Ramos (cell line): Measurements from ENCODE around the gene TSC22D3.

ENCODE experiments used
- in situ Hi-C: fragments of 300-500 bp; cut with MboI; formaldehyde crosslinking; loops from one replicate; pipeline ENCODE4 v1.14.3; 2022; ENCODE audit warnings: low sequenced_read_pairs; ENCODE audit not compliant: unreplicated experiment

TSC22D3 gene

GRCh38 chrX:107763647-107764046 is 11.9 kb downstream of the TSC22D3 start:
- in situ Hi-C loops, result no loop called here

- in situ Hi-C loops, result no loop called here
Measured at GRCh38 chrX:107760304-107761077, 15.1 kb downstream of the TSC22D3 start.

- in situ Hi-C loops, result no loop called here
Measured at GRCh38 chrX:107758231-107758766, 17.3 kb downstream of the TSC22D3 start.

- in situ Hi-C loops, result no loop called here
Measured at GRCh38 chrX:107755721-107756120, 19.9 kb downstream of the TSC22D3 start.

DNA sequence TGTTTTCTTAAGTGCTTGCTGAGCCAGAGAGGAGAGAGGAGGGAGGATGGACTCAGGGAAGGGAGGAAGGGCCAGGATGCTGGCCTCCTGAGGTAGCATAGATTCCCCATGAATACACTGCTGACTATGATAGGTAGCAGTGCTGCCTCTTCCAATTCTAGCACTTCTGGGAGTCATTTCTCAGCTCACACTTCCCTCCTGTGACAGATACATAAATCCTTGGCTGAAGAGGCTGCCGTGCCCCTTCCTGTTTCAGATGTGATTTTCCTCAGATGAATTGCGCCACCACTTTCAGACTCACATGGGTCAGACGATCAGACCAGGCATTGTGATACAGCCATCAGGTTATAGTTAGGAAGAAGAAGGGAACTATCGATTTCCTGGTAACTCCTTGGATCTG is 22.4 kb downstream of the TSC22D3 start:
- in situ Hi-C loops, result no loop called here

- in situ Hi-C loops, result no loop called here
Measured at GRCh38 chrX:107752714-107753113, 22.9 kb downstream of the TSC22D3 start.

GRCh38 chrX:107752043-107752442 is 23.5 kb downstream of the TSC22D3 start:
- in situ Hi-C loops, result no loop called here

- in situ Hi-C loops, result no loop called here
Measured at GRCh38 chrX:107750861-107751445, 24.6 kb downstream of the TSC22D3 start.

- in situ Hi-C loops, result no loop called here
Measured at GRCh38 chrX:107750263-107750662, 25.3 kb downstream of the TSC22D3 start.

DNA sequence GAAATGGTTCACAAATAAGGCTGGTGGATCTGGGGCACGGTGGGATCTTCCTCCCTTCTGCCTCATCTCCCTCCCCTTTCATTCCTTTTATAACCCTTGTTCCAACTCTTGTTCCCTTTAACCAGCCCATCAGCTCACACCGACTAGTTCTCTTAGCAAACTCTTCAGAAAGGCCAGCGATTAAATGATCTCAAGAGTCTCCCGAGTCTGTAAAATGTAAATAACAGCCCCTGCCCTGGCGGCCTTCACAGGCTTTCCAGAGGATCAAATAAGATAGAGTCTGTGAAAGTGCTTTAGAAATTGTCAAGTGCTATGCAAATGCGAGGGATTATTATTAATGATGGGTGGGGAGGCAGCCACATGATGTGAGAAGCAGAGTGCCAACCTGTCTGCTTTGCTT is 27.1 kb downstream of the TSC22D3 start:
- in situ Hi-C loops, result no loop called here

GRCh38 chrX:107747596-107748161 is 27.9 kb downstream of the TSC22D3 start:
- in situ Hi-C loops, result no loop called here

- in situ Hi-C loops, result no loop called here
Measured at GRCh38 chrX:107744868-107745267, 30.7 kb downstream of the TSC22D3 start.

- in situ Hi-C loops, result no loop called here
Measured at GRCh38 chrX:107743995-107744394, 31.6 kb downstream of the TSC22D3 start.

DNA sequence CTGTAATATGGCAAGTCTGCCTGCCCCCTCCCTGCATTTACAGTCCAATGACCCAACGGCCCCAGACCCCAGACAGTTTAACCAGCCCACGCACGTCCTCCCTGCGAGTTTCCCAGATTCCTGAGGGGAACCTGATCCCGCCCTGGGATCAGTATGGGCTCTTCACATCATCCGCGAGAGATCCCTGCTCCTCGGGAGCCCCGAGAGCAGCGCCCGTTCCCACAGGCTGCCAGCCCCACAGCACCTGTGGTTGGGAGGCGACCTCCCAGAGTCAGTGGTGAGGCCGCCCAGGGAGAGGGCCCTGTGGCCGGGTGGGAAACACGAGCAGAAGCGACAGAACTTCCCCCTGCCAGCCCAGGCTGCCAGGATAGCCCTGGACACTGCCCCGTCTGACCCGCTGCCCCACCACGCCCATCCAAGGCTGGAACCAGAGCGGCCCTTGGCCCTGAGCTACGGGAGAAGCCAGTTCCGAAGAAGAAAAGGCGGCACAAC is 32.8 kb downstream of the TSC22D3 start:
- in situ Hi-C loops, result no loop called here

GRCh38 chrX:107741404-107741790 is 34.2 kb downstream of the TSC22D3 start:
- in situ Hi-C loops, result no loop called here

DNA sequence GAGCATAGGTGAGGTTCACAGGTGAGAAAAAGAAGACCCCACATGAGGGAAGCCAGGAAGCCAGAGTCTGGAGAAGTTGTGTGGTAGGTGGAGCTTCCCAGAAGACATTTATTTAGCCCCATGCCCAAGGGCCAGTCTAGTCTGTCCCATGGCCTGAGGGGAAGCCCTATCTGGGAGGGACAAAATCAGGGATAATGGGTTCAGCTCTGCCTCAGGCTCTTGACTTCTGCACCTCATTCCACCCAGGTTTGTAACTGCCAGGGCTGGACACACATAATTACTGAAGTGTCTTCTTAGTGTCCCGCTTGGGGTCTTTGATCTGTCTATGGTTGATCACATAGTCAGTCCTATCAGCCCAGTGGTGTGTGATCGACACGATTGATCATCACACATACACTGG is 36.0 kb downstream of the TSC22D3 start:
- in situ Hi-C loops, result no loop called here

DNA sequence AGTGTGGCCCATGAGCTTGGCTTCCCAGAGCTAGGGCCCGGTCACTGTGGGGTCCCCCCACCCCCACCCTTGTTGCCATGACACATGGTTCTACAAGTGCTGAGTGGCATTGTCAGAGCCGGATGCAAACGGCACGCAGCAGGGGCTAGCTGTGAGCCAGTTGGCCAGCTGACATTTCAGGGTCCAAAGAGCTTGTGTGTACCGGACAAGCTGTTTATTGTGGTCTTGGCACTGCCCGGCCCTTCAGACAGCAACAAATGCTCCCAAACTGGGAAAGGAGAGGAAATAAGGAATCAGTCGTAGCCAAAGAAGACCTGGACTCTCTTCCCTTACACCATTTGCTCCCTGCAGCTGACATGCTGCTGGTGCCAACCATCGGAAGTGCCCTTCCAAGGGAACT is 36.8 kb downstream of the TSC22D3 start:
- in situ Hi-C loops, result no loop called here

DNA sequence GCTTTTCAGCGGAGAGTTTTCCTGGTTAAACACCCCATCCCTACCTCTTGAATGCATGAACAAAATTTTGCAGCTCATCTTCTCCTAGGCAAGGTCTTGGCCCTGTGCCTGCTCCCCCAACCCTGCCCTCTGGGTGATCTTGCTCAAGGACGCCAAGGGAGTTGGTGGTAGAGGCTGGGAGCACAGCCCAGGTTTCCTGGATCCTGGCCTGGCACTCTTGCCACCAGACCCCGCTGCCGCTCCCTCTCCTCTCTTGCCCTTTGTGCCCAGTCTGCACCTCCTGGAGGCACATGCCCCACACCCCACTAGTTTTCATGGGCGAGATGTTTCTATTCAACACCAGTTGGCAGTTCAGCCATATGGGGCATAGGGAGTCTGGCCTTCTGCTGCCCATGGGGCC is 37.3 kb downstream of the TSC22D3 start:
- in situ Hi-C loops, result no loop called here

DNA sequence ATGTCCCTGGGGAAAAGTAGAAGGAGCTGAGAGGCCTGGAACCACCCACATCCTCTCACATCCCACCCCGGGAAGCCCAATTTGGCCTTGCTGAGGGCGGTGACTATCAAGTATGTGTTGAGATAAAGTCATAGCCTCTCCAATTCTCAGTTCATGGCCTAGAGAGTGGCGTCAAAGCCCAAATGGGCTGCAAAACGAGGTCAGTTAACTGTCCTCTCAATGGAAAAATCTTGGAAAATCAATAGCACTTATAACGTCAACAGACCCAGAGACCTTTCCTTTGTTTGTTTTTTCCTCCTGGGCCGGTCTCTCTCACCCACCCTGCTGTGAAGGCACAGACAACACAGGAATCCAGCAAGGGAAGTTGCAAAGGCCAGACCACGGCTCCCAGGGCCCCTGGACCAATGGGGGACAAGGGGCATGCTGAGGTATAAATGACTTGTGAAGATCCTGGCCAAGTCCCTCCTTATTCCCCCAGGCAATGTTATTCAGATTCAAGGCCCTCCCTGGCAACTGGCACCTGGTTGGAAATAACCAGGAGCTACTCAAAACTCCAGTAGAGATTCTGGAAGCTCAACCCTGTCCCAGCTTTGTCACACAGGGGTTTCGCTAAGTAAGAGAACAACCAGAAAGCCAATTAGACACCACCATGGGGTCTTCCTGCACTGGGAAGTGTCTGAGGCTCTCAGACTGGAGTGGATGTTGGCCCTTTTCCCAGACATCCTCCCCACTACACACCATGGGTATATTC is 38.6 kb downstream of the TSC22D3 start:
- in situ Hi-C loops, result no loop called here

DNA sequence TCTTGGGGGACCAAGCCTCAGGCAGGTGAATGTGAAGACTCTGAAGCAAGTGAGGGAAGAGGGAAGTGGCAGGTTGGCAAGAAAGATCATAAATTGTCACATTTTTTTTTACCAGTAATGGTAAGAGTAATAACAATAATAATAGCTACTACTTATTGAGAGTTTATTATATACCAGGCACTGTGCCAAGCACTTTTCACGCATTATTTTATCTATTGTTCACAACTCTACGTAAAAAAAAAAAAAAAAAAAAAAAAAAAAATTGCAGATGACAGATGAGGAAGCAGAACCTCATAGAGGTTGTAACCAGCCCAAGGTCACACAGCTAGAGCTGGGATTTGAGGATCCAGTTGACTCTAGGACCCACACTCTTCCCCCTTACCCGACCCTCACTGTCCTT is 40.9 kb downstream of the TSC22D3 start:
- in situ Hi-C loops, result no loop called here

GRCh38 chrX:107733686-107734085 is 41.9 kb downstream of the TSC22D3 start:
- in situ Hi-C loops, result no loop called here
